EL (cell line): ENCODE results near the gene ABTB2.

Source experiments
- DNase-seq: peaks from one replicate; pipeline ENCODE4 v3.0.0-alpha.2; 2016

The ABTB2 gene

GRCh38 chr11:34278693-34279297 lies 79.0 kb downstream of the ABTB2 start:
- no peak for DNase-seq

GRCh38 chr11:34278175-34278574 lies 79.6 kb downstream of the ABTB2 start:
- DNase-seq, result no peak

GRCh38 chr11:34277171-34277570 lies 80.6 kb downstream of the ABTB2 start:
- no peak for DNase-seq

GRCh38 chr11:34276352-34276864 lies 81.4 kb downstream of the ABTB2 start:
- no peak for DNase-seq

- DNase-seq, result no peak
Observed at GRCh38 chr11:34275486-34275885, 82.3 kb downstream of the ABTB2 start.

- peak; percentile 98 for DNase-seq
Observed at GRCh38 chr11:34274712-34275398, 83.0 kb downstream of the ABTB2 start.

GRCh38 chr11:34273099-34273498 lies 84.7 kb downstream of the ABTB2 start:
- DNase-seq, result no peak

GRCh38 chr11:34271727-34272126 lies 86.1 kb downstream of the ABTB2 start:
- DNase-seq, result no peak

- no peak for DNase-seq
Observed at GRCh38 chr11:34270711-34271110, 87.1 kb downstream of the ABTB2 start.

GRCh38 chr11:34269694-34270245 lies 88.0 kb downstream of the ABTB2 start:
- no peak for DNase-seq

- no peak for DNase-seq
Observed at GRCh38 chr11:34268906-34269430, 88.8 kb downstream of the ABTB2 start.

- DNase-seq, result no peak
Observed at GRCh38 chr11:34267417-34267816, 90.4 kb downstream of the ABTB2 start.

GRCh38 chr11:34267013-34267412 lies 90.8 kb downstream of the ABTB2 start:
- no peak for DNase-seq

- peak; percentile 88 for DNase-seq
Observed at GRCh38 chr11:34266090-34266912, 91.5 kb downstream of the ABTB2 start.

- no peak for DNase-seq
Observed at GRCh38 chr11:34264303-34265110, 93.3 kb downstream of the ABTB2 start.

GRCh38 chr11:34263441-34264091 lies 94.2 kb downstream of the ABTB2 start:
- DNase-seq, result peak; percentile 64

- no peak for DNase-seq
Observed at GRCh38 chr11:34262531-34263081, 95.2 kb downstream of the ABTB2 start.

GRCh38 chr11:34261820-34262219 lies 96.0 kb downstream of the ABTB2 start:
- no peak for DNase-seq

- no peak for DNase-seq
Observed at GRCh38 chr11:34261095-34261494, 96.7 kb downstream of the ABTB2 start.

- DNase-seq, result no peak
Observed at GRCh38 chr11:34260072-34260575, 97.7 kb downstream of the ABTB2 start.

GRCh38 chr11:34259087-34259486 lies 98.7 kb downstream of the ABTB2 start:
- DNase-seq, result no peak
